Naive thymus-derived CD8-positive, alpha-beta T cell (primary cell): ENCODE data around the gene FAM83F. TPM values are rescaled to one million over a fixed set of nuclear protein-coding genes. Genes with fewer than 3 reads are reported as not detected.
A peak's percentile ranks its signal among the peaks of the same experiment; 100 is the strongest.

Source experiments
- ATAC-seq, 2 donors: fragments of 150-1000 bp; cut with Tn5 transposase in 1 of 2; sonication (Bioruptor Pico), chemical (Tn5 transposase) in 1 of 2; 1 replicate in 1 of 2; 2 replicates in 1 of 2; pipeline ENCODE4 v1.10.0; 2021; ENCODE audit warnings: mild to moderate bottlenecking in 2 of 2, moderate library complexity in 2 of 2
- POLR2A ChIA-PET: fragments of 350-600 bp; sonication (Branson Sonifier 250); formaldehyde crosslinking; loops from one replicate; lab custom pipeline; 2021; ENCODE audit warnings: antibody characterized with exemption; lab: Charles Lee
- DNase-seq, 10 donors: peaks; one replicate each; pipeline versions ENCODE4 v3.0.0 to v3.0.0-alpha.2; 2020 to 2022
- H3K27ac Mint-ChIP-seq, 10 donors: one replicate each; pipeline ENCODE4 v1.8.0; 2020 to 2022; ENCODE audit warnings: mild to moderate bottlenecking in 10 of 10, mixed read lengths in 10 of 10, moderate library complexity in 4 of 10, inconsistent platforms in 1 of 10
- H3K27me3 Mint-ChIP-seq, 5 donors: one replicate each; pipeline ENCODE4 v1.8.0; 2021 to 2022; ENCODE audit warnings: mixed read lengths in 5 of 5
- H3K36me3 Mint-ChIP-seq, 3 donors: one replicate each; pipeline ENCODE4 v1.8.0; 2020 to 2022; ENCODE audit warnings: mixed read lengths in 3 of 3, mild to moderate bottlenecking in 2 of 3, inconsistent platforms in 1 of 3
- H3K4me1 Mint-ChIP-seq, 4 donors: one replicate each; pipeline ENCODE4 v1.8.0; 2021 to 2022; ENCODE audit warnings: mixed read lengths in 4 of 4
- H3K4me3 Mint-ChIP-seq, 10 donors: one replicate each; pipeline ENCODE4 v1.8.0; 2020 to 2022; ENCODE audit warnings: mild to moderate bottlenecking in 10 of 10, mixed read lengths in 10 of 10, moderate library complexity in 6 of 10, inconsistent platforms in 1 of 10
- H3K9me3 Mint-ChIP-seq, 9 donors: one replicate each; pipeline ENCODE4 v1.8.0; 2020 to 2022; ENCODE audit warnings: mixed read lengths in 9 of 9, mild to moderate bottlenecking in 3 of 9, inconsistent platforms in 1 of 9, moderate library complexity in 1 of 9
- polyA plus RNA-seq, 3 donors: library from polyadenylated mRNA; unstranded; fragments of 300-500 nt; fragmentation: Illumina TruSeq; gene quantifications; one replicate each; pipeline ENCODE4 v1.2.3, GENCODE V29; 2021
- total RNA-seq, 8 experiments: library from RNA in 2 of 8; stranded (reverse) in 2 of 8; gene quantifications; one replicate each; pipeline ENCODE4 v1.2.3 and lab custom pipeline; 2021 to 2026

Gene FAM83F
- total and polyA plus RNA-seq, 5 experiments from 2014 or later = 0.01 to 1.2 (median 0.22) TPM; not detected in 1

DNA sequence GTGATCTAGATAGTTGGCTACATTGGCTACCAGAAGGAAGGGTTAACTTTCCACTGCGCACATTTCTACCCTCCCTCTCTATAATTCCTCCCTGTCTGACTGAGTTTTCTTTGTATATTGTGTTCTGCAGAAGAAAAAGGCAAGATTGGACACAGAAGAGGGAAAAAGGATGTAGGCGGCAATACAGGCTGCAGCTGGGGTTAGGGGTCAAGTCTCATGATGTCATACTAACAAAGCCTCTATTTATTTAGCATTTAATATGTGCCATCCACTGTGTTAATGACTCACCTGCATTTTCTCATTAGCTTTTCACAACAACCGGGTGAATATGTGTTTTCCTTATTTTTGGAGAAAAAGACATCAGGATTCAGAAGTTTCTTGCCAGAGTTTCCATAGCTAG is 2.0 kb downstream of the FAM83F start:
- peaks cover 3 to 20% (median 11%) of the 10 kb centered on the region in 4 donors for H3K4me1 Mint-ChIP-seq
- H3K27ac Mint-ChIP-seq = peak overlapping the region in 6 of 10 donors; percentile 4 to 71 (median 18)
- no peak for ATAC-seq
- no peaks in the 10 kb centered on the region for H3K9me3 Mint-ChIP-seq
- POLR2A ChIA-PET = no interaction called here
- peak overlapping the region in 6 of 10 donors; percentile 1 to 61 (median 22) for H3K4me3 Mint-ChIP-seq
- DNase-seq = no peak
- H3K27me3 Mint-ChIP-seq = peaks cover 0 to 31% (median 5%) of the 10 kb centered on the region in 5 donors
- H3K36me3 Mint-ChIP-seq = no peaks in the 10 kb centered on the region

DNA sequence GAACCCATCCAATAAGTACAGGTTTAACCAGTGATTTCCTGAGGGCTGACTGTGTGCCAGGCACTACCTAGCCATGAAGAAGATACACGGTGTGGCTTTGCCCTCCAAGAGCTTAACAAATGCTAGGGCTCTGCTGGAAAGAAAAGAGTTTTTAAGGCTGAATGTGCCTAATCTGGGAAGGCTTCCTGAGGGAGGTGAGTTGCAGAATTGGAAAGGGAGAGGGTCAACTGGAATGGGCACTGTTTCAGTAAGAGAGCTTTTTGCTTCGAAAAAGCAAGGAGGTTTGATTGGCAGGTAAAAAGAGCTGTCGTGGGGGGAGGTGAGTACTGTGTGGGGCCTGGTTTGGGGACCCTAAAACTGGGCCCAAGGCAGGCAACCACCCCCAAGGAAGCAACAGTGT is 2.7 kb downstream of the FAM83F start:
- Mint-ChIP-seq H3K27me3 (peaks cover 0 to 28% (median 5%) of the 10 kb centered on the region in 5 donors), H3K9me3 (no peaks in the 10 kb centered on the region), H3K4me3 (no peak overlapping the region), H3K4me1 (peaks cover 3 to 20% (median 11%) of the 10 kb centered on the region in 4 donors), H3K36me3 (no peaks in the 10 kb centered on the region), H3K27ac (peak overlapping the region in 1 of 10 donors; percentile 49)
- POLR2A ChIA-PET = interaction anchor here (0.6 kb wide), 1 partner anchor 47 kb away, joined by 3 read pairs; no protein-coding TSS in a partner anchor
- ATAC-seq (no peak), DNase-seq (no peak)

- H3K9me3 Mint-ChIP-seq = no peaks in the 10 kb centered on the region
- peaks cover 3 to 20% (median 11%) of the 10 kb centered on the region in 4 donors for H3K4me1 Mint-ChIP-seq
- H3K27ac Mint-ChIP-seq = peak overlapping the region in 1 of 10 donors; percentile 69
- no peaks in the 10 kb centered on the region for H3K36me3 Mint-ChIP-seq
- H3K4me3 Mint-ChIP-seq = no peak overlapping the region
- no peak for ATAC-seq
- H3K27me3 Mint-ChIP-seq = peaks cover 0 to 25% (median 5%) of the 10 kb centered on the region in 5 donors
- no peak for DNase-seq
- POLR2A ChIA-PET = no interaction called here
These were observed 3.4 kb downstream of the FAM83F start for GRCh38 chr22:39997939-39998726.

GRCh38 chr22:39999144-39999757 is 4.5 kb downstream of the FAM83F start:
- no peak for DNase-seq
- Mint-ChIP-seq H3K27ac (no peak overlapping the region), H3K9me3 (no peaks in the 10 kb centered on the region), H3K4me1 (peaks cover 0 to 13% (median 4%) of the 10 kb centered on the region in 4 donors), H3K27me3 (peaks cover 0 to 20% (median 4%) of the 10 kb centered on the region in 5 donors), H3K36me3 (no peaks in the 10 kb centered on the region), H3K4me3 (no peak overlapping the region)
- POLR2A ChIA-PET = interaction anchor here (0.5 kb wide), 1 partner anchor 13 kb away, joined by 5 read pairs; no protein-coding TSS in a partner anchor
- no peak for ATAC-seq

GRCh38 chr22:40000171-40000570 is 5.4 kb downstream of the FAM83F start:
- H3K27me3 Mint-ChIP-seq = peaks cover 0 to 18% (median 4%) of the 10 kb centered on the region in 5 donors
- POLR2A ChIA-PET = interaction anchor here (1.1 kb wide), 1 partner anchor 9 kb away, joined by 4 read pairs; no protein-coding TSS in a partner anchor
- ATAC-seq (no peak), DNase-seq (no peak)
- peaks cover 0 to 11% (median 2%) of the 10 kb centered on the region in 4 donors for H3K4me1 Mint-ChIP-seq
- H3K9me3 Mint-ChIP-seq = no peaks in the 10 kb centered on the region
- H3K36me3 Mint-ChIP-seq = no peaks in the 10 kb centered on the region
- H3K4me3 Mint-ChIP-seq = no peak overlapping the region
- H3K27ac Mint-ChIP-seq = no peak overlapping the region

DNA sequence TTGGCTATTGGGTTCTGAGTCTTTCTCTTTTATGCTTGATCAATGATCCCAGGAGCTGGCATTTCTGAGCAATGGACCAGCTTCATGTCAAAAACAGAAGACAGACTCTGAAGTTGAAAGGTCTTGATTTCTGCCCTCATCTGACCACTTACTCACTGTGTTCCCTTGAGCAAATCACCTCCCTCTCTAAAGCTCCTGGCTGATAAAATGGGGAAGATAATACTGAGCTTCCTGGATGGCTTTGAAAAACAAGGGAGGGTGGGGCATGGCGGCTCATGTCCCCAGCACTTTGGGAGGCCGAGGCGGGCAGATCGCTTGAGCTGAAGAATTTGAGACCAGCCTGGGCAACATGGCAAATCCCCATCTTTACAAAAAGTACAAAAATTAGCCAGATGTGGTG is 6.4 kb downstream of the FAM83F start:
- POLR2A ChIA-PET = interaction anchor here (1.1 kb wide), 1 partner anchor 8 kb away, joined by 4 read pairs; no protein-coding TSS in a partner anchor
- peaks cover 0 to 14% (median 4%) of the 10 kb centered on the region in 5 donors for H3K27me3 Mint-ChIP-seq
- H3K36me3 Mint-ChIP-seq = no peaks in the 10 kb centered on the region
- no peak for ATAC-seq
- DNase-seq = no peak
- no peak overlapping the region for H3K4me3 Mint-ChIP-seq
- peak overlapping the region in 1 of 10 donors; percentile 74 for H3K27ac Mint-ChIP-seq
- no peaks in the 10 kb centered on the region for H3K9me3 Mint-ChIP-seq
- H3K4me1 Mint-ChIP-seq = peaks cover 0 to 6% (median under 1%) of the 10 kb centered on the region in 4 donors

DNA sequence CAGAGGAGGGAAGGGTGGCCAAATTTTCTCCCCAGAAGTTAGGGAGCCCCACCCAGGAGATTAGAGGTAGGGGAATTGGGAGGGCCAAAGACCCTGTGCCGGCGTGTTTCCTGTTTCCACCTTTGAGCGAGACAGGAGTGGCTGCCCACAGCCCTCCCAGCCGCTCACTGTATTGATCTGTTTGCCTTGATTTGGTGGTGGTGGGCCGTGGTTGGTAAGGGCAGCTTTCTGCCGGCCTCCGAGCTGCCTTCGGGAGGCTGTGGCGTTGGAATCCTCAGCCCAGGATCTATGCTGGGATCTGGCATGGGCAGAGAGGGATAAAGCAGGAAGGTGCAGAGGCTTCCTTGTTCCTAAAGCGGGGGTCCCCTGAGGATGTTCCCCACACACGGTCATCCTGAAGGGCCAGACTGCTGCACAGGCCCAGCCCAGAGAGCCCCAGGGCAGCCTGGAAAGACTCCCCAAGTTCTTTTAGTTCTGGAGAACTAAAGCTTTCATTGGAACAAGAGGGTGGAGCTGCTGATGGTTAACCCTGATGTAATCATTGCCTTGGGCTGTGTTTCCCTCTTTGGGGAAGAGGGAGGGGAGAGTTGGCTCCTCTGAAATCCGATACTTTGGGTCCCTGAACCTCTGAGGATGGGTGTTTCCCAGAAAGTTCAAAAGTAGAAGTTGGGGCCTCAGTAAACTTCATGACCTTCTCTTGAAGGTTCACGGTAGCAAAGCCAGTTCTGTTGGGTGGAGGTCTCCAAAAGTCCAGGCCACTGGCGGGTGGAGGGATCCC is 7.2 kb downstream of the FAM83F start:
- Mint-ChIP-seq H3K4me3 (no peak overlapping the region), H3K27ac (no peak overlapping the region), H3K9me3 (no peaks in the 10 kb centered on the region), H3K4me1 (no peaks in the 10 kb centered on the region), H3K36me3 (no peaks in the 10 kb centered on the region), H3K27me3 (peaks cover 0 to 8% (median 0%) of the 10 kb centered on the region in 5 donors)
- POLR2A ChIA-PET = no interaction called here
- no peak for ATAC-seq
- DNase-seq = no peak

- H3K9me3 Mint-ChIP-seq = no peaks in the 10 kb centered on the region
- no peaks in the 10 kb centered on the region for H3K36me3 Mint-ChIP-seq
- peaks cover 0 to 10% (median under 1%) of the 10 kb centered on the region in 5 donors for H3K27me3 Mint-ChIP-seq
- H3K27ac Mint-ChIP-seq = no peak overlapping the region
- H3K4me1 Mint-ChIP-seq = peaks cover 0 to 6% (median 4%) of the 10 kb centered on the region in 4 donors
- ATAC-seq = no peak
- POLR2A ChIA-PET = no interaction called here
- H3K4me3 Mint-ChIP-seq = no peak overlapping the region
- DNase-seq = no peak
These were observed 8.4 kb downstream of the FAM83F start for GRCh38 chr22:40002935-40003715.

DNA sequence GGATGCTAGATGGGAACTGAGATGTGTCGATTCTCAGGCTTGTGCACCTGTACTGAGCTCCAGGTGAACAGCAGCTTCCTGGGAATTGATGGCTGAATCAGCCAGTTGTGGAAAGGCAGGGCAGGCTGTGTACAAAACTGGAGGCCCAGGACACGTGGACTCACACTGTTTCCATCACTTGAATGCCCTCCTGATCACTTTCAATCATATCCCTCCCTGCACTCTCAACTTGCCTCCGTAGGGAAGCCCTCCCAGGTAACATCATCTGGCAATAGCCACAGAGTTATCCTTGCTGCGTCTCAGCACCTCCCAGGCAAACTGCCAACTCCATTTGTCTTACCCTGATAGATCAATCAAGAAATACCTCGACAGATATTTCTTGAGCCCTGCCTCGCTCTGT is 10.1 kb downstream of the FAM83F start:
- H3K27me3 Mint-ChIP-seq = peaks cover 0 to 11% (median 4%) of the 10 kb centered on the region in 5 donors
- no peak overlapping the region for H3K4me3 Mint-ChIP-seq
- POLR2A ChIA-PET = no interaction called here
- H3K27ac Mint-ChIP-seq = peak overlapping the region in 1 of 10 donors; percentile 48
- no peaks in the 10 kb centered on the region for H3K36me3 Mint-ChIP-seq
- ATAC-seq = no peak
- no peak for DNase-seq
- no peaks in the 10 kb centered on the region for H3K9me3 Mint-ChIP-seq
- H3K4me1 Mint-ChIP-seq = peaks cover 6 to 15% (median 11%) of the 10 kb centered on the region in 4 donors

GRCh38 chr22:40006641-40007040 is 11.9 kb downstream of the FAM83F start:
- Mint-ChIP-seq H3K9me3 (no peaks in the 10 kb centered on the region), H3K4me3 (no peak overlapping the region), H3K4me1 (peaks cover 6 to 24% (median 19%) of the 10 kb centered on the region in 4 donors), H3K27me3 (peaks cover 0 to 11% (median 4%) of the 10 kb centered on the region in 5 donors), H3K27ac (no peak overlapping the region), H3K36me3 (no peaks in the 10 kb centered on the region)
- DNase-seq (no peak), ATAC-seq (no peak)
- POLR2A ChIA-PET = no interaction called here

GRCh38 chr22:40007853-40008710 is 13.3 kb downstream of the FAM83F start:
- no peaks in the 10 kb centered on the region for H3K36me3 Mint-ChIP-seq
- peak overlapping the region in 2 of 10 donors; percentile 39 to 77 for H3K27ac Mint-ChIP-seq
- ATAC-seq (no peak), DNase-seq (no peak)
- no peak overlapping the region for H3K4me3 Mint-ChIP-seq
- POLR2A ChIA-PET = interaction anchor here (0.5 to 2.0 kb wide), 3 partner anchors 8 to 111 kb away, joined by 3 to 4 read pairs (median 3); no protein-coding TSS in a partner anchor
- H3K4me1 Mint-ChIP-seq = peaks cover 6 to 24% (median 19%) of the 10 kb centered on the region in 4 donors
- H3K27me3 Mint-ChIP-seq = peaks cover 0 to 17% (median 4%) of the 10 kb centered on the region in 5 donors
- H3K9me3 Mint-ChIP-seq = no peaks in the 10 kb centered on the region
